ENCODE results near the gene ITGB6.

DNA sequence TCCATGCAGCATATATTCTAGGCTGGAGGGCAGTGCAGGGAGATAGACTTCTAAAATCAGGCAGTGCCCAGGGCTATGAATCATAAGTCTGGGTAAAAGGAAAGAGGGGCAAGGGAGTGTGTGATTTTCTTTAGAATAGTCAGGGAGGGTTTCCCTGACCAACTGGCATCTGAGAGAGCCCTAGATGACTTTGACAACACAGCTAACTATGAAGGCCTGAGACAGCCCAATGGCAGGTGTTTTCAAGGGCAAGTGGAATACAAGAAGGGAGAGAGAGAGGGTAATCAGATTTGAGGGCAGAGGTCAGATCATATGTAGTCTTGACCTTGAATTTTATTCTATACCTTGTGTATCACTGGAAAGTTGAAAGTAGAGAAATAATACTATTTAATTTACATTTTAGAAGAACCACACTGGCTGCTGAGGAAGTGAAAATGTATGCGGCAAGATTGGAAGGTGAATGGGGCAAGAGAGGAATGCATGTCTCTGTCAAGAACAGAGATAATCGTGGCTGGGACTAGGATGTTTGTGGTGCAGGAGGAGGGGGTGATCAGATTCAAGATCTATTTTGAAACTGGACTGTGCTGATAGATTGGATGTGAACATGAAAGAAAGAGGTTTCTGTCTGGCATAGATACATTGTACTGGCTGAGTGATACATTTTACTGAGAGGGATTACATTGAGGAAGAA, 1.9 kb upstream of the ITGB6 start:
- TF ChIP-seq TAF1 (IDR thresholded peaks at IDR 0.05; ENCODE audit: borderline replicate concordance, low read depth, low read length) (no peak), POLR2A (IDR thresholded peaks at IDR 0.05; ENCODE audit: low read depth, low read length) (no peak)
